Renal cortical epithelial cell (primary cell): ENCODE measurements around the gene RPTOR. TPM values are rescaled to one million over a fixed set of nuclear protein-coding genes. Genes with fewer than 3 reads are reported as not detected.

ENCODE experiments used
- DNase-seq: peaks from one replicate; pipeline ENCODE4 v3.0.0-alpha.2; 2011; ENCODE audit warnings: low read depth
- total RNA-seq: library from RNA; depleted of rRNA; stranded (reverse); fragments of >200 nt; gene quantifications from 2 replicates; pipeline ENCODE4 v1.2.3, GENCODE V29; 2014

RPTOR gene
- total RNA-seq, 1 donor from 2014 or later = 35.5 TPM

- DNase-seq = no peak
These were observed 332.5 kb downstream of the RPTOR start for GRCh38 chr17:80876950-80877728.

DNA sequence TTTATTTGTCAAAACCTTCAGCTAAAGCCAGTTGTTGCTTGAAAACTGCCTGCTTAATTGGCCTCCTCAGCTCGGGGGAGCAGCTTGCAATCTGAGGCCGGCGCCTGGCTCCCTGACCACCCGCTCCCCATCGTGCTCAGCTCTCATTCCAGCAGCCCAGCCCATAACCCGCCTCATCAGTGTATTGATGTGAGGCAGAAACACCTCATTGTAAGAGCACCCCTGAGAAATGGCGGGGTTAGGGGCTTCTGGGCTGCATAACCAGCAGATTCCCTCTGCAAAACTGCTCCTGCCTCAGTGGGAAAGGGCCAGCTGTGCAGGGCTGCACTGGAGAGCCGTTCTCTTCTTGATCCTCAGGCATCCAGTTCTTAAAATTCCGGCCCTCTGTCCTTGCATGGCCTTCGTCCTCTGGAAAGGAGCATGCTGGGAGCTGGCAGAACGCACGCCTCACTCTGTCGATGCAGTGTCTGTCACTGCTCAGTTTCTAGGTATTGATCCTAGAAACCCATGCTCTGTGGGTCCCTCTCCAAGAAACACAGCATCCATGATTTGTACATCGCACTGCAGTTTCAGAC, 333.2 kb downstream of the RPTOR start:
- DNase-seq = no peak

GRCh38 chr17:80878876-80879722, 334.5 kb downstream of the RPTOR start:
- no peak for DNase-seq

DNA sequence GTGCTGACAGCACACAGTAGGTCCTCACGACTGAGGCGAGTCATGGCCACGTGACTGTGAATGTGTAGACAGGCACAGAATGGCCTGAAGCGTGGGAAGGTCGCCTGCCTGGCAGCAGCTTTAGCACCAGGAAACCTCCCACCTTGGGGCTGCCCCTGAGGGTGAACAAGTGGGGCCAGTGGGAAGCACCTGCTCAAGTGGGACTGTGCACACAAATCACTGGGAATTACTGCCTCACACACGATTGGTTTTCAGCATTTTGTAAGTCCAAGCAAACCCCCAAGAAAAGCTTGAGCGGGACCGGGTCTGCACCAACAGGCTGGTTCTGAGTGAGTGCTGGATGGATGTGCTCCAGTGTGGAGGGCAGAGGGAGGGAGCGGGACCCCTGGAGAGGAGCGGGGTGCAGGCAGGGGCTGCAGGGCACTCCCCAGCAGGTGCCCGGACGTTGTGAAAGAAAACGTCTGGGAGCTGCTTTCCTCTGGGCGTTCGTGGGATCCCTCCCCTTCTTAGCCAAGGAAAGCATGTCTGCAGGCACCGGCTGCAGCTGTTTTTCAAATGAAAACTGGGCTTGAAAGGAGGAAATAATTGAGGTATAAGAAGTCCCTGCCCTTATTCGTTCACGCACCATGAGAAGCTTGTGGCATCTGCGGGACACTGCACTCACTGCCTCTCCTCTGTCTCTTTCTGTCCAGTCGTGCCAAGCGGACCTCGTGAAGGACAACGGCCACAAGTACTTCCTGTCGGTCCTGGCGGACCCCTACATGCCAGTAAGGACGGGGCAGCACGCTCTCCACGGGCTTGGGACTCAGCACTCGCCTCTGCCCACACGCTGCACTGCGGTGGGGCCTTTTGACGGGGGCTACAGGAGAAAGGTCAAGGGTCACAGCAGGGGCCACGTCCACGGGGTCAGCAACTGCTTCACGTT, 335.3 kb downstream of the RPTOR start:
- no peak for DNase-seq

- no peak for DNase-seq
These were observed 336.0 kb downstream of the RPTOR start for GRCh38 chr17:80880648-80880985.

DNA sequence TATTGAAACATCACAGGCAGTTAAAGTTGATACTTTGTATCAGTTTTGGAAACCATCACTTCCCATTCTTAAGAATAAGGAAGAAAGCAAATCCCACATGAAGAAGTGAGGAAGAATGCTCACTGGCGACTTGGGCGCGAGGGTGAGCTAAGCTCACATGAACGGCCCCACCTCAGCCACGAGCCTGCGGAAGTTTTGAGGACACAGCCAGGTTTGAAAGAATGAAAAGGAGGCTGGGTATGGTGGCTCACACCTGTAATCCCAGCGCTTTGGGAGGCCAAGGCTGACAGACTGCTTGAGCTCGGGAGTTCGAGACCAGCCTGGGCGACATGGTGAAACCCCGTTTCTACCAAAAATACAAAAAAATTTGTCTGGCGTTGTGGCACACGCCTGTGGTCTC, 336.7 kb downstream of the RPTOR start:
- DNase-seq = no peak

DNA sequence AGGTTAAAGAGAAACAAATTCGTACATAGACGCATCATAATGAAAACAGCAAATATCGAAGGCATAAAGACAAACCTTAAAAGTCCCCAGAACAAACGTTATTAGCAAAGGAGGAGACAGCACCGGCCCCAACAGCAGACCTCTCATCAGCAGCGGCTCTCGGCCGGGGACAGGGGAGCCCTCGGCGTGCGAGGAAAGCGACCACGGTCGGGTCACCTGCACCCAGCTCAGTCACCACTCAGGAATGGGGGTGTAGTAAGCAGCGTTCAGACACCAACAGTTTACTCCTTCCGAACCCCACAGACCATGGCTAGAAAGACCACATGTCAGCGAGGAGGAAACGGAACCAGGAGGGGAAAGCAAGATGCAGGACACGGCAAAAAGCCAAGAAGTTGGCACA, 337.7 kb downstream of the RPTOR start:
- DNase-seq = no peak

DNA sequence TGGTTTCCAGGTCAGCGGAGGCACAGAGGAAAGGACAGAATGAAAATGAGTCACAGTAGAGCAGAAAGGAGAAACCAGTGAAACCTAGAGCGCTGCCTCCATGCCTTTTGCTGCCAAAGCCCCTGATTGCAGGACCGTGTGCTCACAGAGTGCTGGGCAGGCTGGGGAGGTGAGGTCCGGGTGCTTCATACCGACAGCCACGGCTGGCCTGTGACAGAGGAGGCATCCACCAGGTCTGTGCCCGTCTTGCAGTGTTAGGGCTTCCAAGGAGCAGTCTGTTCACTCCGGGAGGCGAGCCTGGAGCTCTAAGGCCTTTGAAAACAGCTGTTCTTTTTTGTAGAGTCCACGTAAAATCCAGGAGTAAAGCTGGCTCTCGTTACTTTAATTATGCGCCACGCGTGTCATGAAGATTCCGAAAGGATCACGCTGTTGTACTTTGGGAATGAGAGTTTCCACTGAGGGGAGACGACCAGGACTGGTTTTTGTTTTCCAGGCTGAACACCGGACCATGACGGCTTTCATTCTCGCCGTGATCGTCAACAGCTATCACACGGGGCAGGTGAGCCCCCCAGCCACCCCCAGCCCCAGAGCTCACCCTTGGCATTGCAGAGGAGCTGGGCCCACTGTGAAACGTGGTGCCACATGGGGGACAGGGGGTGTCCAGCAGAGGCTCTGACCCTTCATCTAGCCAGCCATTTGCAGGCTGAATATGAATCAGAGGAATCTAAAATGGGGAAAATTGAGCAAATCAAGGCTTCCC, 338.5 kb downstream of the RPTOR start:
- DNase-seq = no peak

- no peak for DNase-seq
These were observed 339.4 kb downstream of the RPTOR start for GRCh38 chr17:80883831-80884735.

DNA sequence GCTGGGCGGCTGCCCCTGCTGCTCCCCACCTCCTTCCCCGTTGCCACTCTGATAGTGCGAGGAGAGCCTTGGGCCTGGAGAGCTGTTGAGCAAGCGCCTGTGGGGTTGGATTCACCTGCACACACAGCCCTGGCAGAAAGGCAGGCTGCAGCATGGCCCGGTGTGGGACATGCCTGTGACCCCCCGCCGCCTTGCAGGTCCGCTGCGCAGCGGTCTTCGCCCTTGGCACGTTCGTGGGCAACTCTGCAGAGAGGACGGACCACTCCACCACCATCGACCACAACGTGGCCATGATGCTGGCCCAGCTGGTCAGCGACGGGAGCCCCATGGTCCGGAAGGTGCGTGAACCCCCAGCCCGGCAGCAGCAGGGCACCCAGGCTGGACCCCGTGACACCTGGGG, 340.2 kb downstream of the RPTOR start:
- no peak for DNase-seq

- DNase-seq = no peak
These were observed 341.4 kb downstream of the RPTOR start for GRCh38 chr17:80885947-80886582.

DNA sequence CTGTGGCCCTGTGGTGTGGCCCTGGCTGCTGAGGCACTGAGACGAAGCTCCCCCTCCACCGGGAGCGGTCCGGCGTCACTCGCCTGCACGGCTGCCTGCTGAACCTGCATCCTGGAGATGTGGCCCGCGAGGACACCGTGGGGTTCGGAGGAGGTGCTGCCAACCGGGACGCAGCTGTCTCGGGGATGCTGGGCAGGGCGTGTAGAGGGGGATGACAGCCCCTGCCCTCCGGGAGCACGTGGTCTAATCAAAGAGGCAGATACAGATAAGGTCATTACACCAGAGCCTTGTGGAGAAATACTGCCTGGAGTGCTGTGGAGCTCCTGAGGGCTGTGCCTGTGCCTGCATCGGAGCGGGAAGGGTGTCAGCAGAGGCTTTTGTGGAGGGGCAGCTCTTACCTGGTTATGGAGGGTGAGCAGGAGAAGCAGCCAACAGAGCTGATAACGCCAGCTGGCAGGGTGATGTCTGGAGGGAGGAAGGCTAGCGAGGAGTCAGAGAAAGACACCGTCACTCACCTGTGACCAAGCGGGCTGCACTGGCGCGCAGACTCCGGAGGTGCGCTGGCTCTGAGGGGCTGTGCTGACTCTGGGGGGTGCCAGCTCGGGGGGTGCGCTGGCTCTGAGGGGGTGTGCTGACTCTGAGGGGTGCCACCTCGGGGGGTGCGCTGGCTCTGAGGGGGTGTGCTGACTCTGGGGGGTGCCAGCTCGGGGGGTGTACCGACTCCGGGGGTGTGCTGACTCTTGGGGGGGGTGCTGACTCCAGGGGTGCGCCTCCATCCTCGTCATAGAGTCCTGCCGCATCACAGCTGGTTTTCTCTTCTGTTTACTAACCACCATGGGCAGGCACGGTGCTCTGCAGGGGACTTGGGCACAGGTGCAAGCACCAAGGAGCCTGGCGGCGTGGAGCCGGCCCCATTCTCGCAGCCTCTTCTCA, 342.3 kb downstream of the RPTOR start:
- DNase-seq = no peak

- DNase-seq = no peak
These were observed 343.1 kb downstream of the RPTOR start for GRCh38 chr17:80887639-80888175.

DNA sequence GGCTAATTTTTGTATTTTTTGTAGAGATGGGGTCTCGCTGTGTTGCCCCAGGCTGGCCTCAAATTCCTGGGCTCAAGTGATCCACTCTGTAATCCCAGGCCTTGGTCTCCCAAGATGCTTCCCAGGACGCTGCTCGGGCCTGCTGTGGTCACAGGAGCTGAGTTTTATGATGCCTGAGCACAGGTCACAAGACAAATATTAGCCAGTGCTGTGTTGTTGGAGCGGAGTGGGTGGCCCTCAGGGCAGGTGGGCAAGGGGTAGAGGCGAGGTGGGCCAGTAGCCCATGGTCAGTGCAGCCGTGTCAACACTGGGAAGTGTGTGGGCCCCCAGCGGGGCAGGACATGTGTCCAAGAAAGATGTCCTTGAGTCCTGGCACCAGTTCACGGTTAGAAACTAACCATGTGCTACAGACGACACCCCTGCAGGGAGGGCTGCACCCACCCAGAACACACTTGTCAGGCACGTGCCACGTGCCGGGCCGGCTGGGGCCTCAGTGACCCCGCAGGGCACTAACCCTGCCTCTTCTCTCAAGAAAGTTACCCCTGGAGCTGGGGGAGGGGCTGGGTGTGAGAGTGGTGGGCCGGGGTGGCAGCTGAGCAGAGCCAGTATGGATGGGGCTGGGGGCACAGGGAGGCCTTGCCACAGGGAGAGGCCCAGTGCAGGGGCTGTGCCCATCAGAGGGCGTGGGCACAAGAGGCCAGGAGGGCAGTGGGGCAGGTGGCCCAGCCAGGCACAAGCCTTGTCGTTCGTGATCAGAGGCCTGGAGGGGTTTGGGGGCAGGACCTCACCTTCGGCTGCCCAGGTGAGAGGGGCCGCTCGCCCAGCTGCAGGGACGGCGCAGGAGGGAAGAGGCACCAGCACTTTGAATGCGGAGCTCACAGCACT, 343.9 kb downstream of the RPTOR start:
- no peak for DNase-seq

DNA sequence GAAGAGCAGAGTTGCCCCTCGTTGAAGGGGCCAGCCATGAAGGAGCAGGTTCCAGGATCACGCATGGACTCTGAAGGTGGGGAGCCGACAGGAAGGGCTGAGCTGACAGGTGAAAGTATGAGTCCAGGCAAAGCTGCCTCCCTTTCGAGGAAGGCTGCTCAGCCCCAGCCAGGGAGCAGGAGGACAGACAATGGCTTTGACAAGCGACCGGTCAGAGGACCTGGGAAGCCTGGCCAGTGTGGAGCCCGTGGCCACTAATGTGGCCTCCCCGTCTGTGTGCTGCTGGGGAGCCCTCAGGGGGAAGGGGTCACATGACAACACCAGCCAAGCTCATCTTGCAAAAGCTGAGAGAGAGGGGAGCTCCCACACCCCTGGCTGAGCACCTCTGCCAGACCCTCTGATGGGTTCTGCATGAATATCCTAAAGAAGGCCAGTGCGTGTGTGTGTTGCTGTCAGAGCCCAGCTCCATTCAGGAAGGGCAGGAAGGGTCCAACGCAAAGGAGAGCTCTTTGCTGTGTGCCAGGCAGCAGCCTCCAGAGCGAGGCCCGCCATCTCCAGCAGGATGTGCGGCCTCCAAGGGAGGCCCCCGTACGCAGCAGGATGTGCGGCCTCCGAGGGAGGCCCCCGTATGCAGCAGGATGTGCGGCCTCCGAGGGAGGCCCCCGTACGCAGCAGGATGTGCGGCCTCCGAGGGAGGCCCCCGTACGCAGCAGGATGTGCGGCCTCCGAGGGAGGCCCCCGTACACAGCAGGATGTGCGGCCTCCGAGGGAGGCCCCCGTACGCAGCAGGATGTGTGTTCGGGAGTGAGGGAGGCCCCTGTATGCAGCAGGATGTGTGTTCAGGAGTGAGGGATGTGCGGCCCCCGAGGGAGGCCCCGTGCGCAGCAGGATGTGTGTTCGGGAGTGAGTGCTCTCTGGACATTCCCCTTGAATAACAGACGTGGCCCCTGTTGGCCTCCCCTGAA, 344.9 kb downstream of the RPTOR start:
- DNase-seq = no peak
